SU-DHL-6 (cell line): Measurements from ENCODE around the gene MATCAP1.

Experiments
- H2AFZ ChIP-seq: fragments of 200-600 bp; sonication (generic); 2 replicates; pipeline ENCODE4 v1.6.1; 2014; ENCODE audit warnings: low read depth, mild to moderate bottlenecking, moderate library complexity, mixed read lengths, antibody characterized with exemption, low read length; ENCODE audit not compliant: severe bottlenecking
- H3F3A ChIP-seq: fragments of 200-600 bp; shearing (Covaris generic); 2 replicates; pipeline ENCODE4 v1.6.0; 2016; ENCODE audit warnings: antibody characterized with exemption, mild to moderate bottlenecking; ENCODE audit not compliant: insufficient read depth
- H3K27ac ChIP-seq: fragments of 200-600 bp; sonication (generic); 2 replicates; pipeline ENCODE4 v1.5.1; 2016; ENCODE audit warnings: low read depth, mild to moderate bottlenecking, low read length, moderate library complexity, mixed read lengths
- H3K27me3 ChIP-seq: fragments of 200-600 bp; sonication (generic), shearing (Covaris generic); 2 replicates; pipeline ENCODE4 v1.6.0; 2014; ENCODE audit warnings: mild to moderate bottlenecking, low read length
- H3K36me3 ChIP-seq: fragments of 200-600 bp; sonication (generic); 2 replicates; pipeline ENCODE4 v1.6.1; 2014; ENCODE audit warnings: mild to moderate bottlenecking, low read length, mixed read lengths
- H3K4me2 ChIP-seq: fragments of 300-600, 200-600 bp; shearing (Covaris generic), sonication (generic); 2 replicates; pipeline ENCODE4 v1.6.0; 2014; ENCODE audit warnings: low read length, low read depth, mild to moderate bottlenecking; ENCODE audit not compliant: poor library complexity, severe bottlenecking
- H3K4me3 ChIP-seq: fragments of 200-600 bp; sonication (generic); 2 replicates; pipeline ENCODE4 v1.5.1; 2014; ENCODE audit warnings: antibody characterized with exemption, low read length, mild to moderate bottlenecking, mixed read lengths; ENCODE audit not compliant: insufficient read depth, poor library complexity, severe bottlenecking
- H3K79me2 ChIP-seq: fragments of 200-600 bp; sonication (generic); 2 replicates; pipeline ENCODE4 v1.6.1; 2014; ENCODE audit warnings: mild to moderate bottlenecking, low read length, moderate library complexity; ENCODE audit not compliant: insufficient read depth
- H3K9ac ChIP-seq: fragments of 200-600 bp; sonication (generic); 2 replicates; pipeline ENCODE4 v1.7.0; 2014; ENCODE audit warnings: mild to moderate bottlenecking, low read length
- H3K9me2 ChIP-seq: fragments of 200-600 bp; sonication (generic); replicated peaks from 2 replicates; pipeline ENCODE4 v1.6.1; 2014; ENCODE audit warnings: low read length; ENCODE audit not compliant: insufficient read depth
- H3K9me3 ChIP-seq: fragments of 200-600 bp; sonication (generic); 2 replicates; pipeline ENCODE4 v1.6.1; 2014; ENCODE audit warnings: low read length, mixed read lengths; ENCODE audit not compliant: insufficient read depth
- H4K20me1 ChIP-seq: fragments of 200-600 bp; sonication (generic); 2 replicates; pipeline ENCODE4 v1.6.1; 2014; ENCODE audit warnings: low read depth, mild to moderate bottlenecking, antibody characterized with exemption, low read length, moderate library complexity, mixed read lengths
- CTCF ChIP-seq: fragments of 200-600 bp; sonication (generic); IDR thresholded peaks from one replicate; pipeline ENCODE4 v1.5.1; 2017; ENCODE audit warnings: antibody characterized with exemption, mild to moderate bottlenecking, low read length, moderate library complexity; ENCODE audit not compliant: insufficient read depth, poor library complexity, severe bottlenecking
- EZH2phosphoT487 ChIP-seq: fragments of 200-600 bp; sonication (generic), shearing (Covaris generic); conservative IDR thresholded peaks from 2 replicates; pipeline ENCODE4 v1.6.1; 2018; ENCODE audit warnings: mild to moderate bottlenecking, antibody characterized with exemption, low read length, moderate library complexity, mixed read lengths

The MATCAP1 gene

GRCh38 chr16:67200491-67200890 lies 16.7 kb upstream of the MATCAP1 start:
- Histone ChIP-seq H3F3A (no peaks in the 10 kb centered on the region), H3K4me2 (no peak overlapping the region), H3K79me2 (no peaks in the 10 kb centered on the region), H3K36me3 (no peaks in the 10 kb centered on the region), H3K27ac (no peak overlapping the region), H3K4me3 (no peak overlapping the region), H3K9ac (no peak overlapping the region), H2AFZ (no peak overlapping the region), H4K20me1 (no peaks in the 10 kb centered on the region), H3K27me3 (no peaks in the 10 kb centered on the region), H3K9me2 (no peaks in the 10 kb centered on the region), H3K9me3 (no peaks in the 10 kb centered on the region)
- TF ChIP-seq CTCF, result no peak

GRCh38 chr16:67199808-67200198 lies 16.0 kb upstream of the MATCAP1 start:
- H3K79me2 ChIP-seq, result no peaks in the 10 kb centered on the region
- H3K9me3 ChIP-seq, result no peaks in the 10 kb centered on the region
- TF ChIP-seq EZH2phosphoT487 (no peak), CTCF (no peak)
- H3K36me3 ChIP-seq, result no peaks in the 10 kb centered on the region
- H3K27ac ChIP-seq, result no peak overlapping the region
- H3K27me3 ChIP-seq, result no peaks in the 10 kb centered on the region
- no peak overlapping the region for H2AFZ ChIP-seq
- H3K9me2 ChIP-seq, result no peaks in the 10 kb centered on the region
- no peak overlapping the region for H3K4me3 ChIP-seq
- no peak overlapping the region for H3K9ac ChIP-seq
- H4K20me1 ChIP-seq, result no peaks in the 10 kb centered on the region
- H3F3A ChIP-seq, result no peaks in the 10 kb centered on the region
- no peak overlapping the region for H3K4me2 ChIP-seq

GRCh38 chr16:67199011-67199807 lies 15.4 kb upstream of the MATCAP1 start, which contains the start of gene ELMO3:
Gene ELMO3 (plus strand): TSS chr16:67199131. CDS start chr16:67199327, 196 bp downstream.
- H3K9me3 ChIP-seq, result no peaks in the 10 kb centered on the region
- H3K79me2 ChIP-seq, result peaks cover 2% of the 10 kb centered on the region; the same call in 1 of the 2 replicates
- H3K9ac ChIP-seq, result no peak within 1 kb of the TSS
- no peak within 1 kb of the TSS for H3K4me2 ChIP-seq
- H3F3A ChIP-seq, result no peaks in the 10 kb centered on the region
- no peaks in the 10 kb centered on the region for H3K27me3 ChIP-seq
- no peaks in the 10 kb centered on the region for H3K36me3 ChIP-seq
- H3K9me2 ChIP-seq, result no peaks in the 10 kb centered on the region
- H3K27ac ChIP-seq, result no peak within 1 kb of the TSS
- no peaks in the 10 kb centered on the region for H4K20me1 ChIP-seq
- no peak within 1 kb of the TSS for H3K4me3 ChIP-seq
- TF ChIP-seq CTCF (no peak), EZH2phosphoT487 (no peak)
- no peak within 1 kb of the TSS for H2AFZ ChIP-seq
